Upper lobe of left lung (tissue), 4 donors: ENCODE data around the gene LDAH.

Source experiments
- CTCF ChIP-seq, 6 experiments: fragments of 450-650 bp in 4 of 6; fragments of 200-600 bp in 2 of 6; sonication (generic) in 2 of 6; IDR thresholded peaks; one replicate each; pipeline ENCODE4 v1.5.1; 2016 to 2019; ENCODE audit warnings: antibody characterized with exemption in 6 of 6
- EP300 ChIP-seq, 4 donors: sonication (generic); formaldehyde crosslinking; IDR thresholded peaks; one replicate each; pipeline ENCODE4 v1.5.1; 2017; ENCODE audit warnings: antibody characterized with exemption in 4 of 4, control low read depth in 2 of 4
- POLR2A ChIP-seq, 4 donors: fragments of 450-650 bp; IDR thresholded peaks; one replicate each; pipeline ENCODE4 v1.5.1; 2016 to 2017; ENCODE audit warnings: antibody characterized with exemption in 4 of 4, mild to moderate bottlenecking in 2 of 4

- no peak for TF ChIP-seq POLR2A (IDR thresholded peaks at IDR 0.05)
- no peak for TF ChIP-seq CTCF (IDR thresholded peaks at IDR 0.05)
- TF ChIP-seq EP300 (IDR thresholded peaks at IDR 0.05), result no peak
Measured at GRCh38 chr2:20759487-20759886, 63.4 kb downstream of the LDAH start.
